HEK293 (cell line): ENCODE results near the gene CASK.

ENCODE experiments used
- BCL11B ChIP-seq: fragments of 450-650 bp; formaldehyde crosslinking; IDR thresholded peaks from 2 replicates; pipeline ENCODE4 v1.5.1; 2016; ENCODE audit warnings: low read depth, missing biosample characterization, missing genetic modification characterization
- EGR2 ChIP-seq: fragments of 450-650 bp; formaldehyde crosslinking; IDR thresholded peaks from 2 replicates; pipeline ENCODE4 v1.5.1; 2016; ENCODE audit warnings: low read depth, missing biosample characterization, missing genetic modification characterization
- SETDB1 ChIP-seq: IDR thresholded peaks from one replicate; pipeline ENCODE4 v1.6.1; 2017; ENCODE audit warnings: mild to moderate bottlenecking, low read length, moderate library complexity, mixed read lengths; ENCODE audit not compliant: insufficient read length
- YY1 ChIP-seq: fragments of 450-650 bp; formaldehyde crosslinking; IDR thresholded peaks from 2 replicates; pipeline ENCODE4 v1.5.1; 2018; ENCODE audit warnings: missing biosample characterization, missing genetic modification characterization
- ZBTB17 ChIP-seq: fragments of 450-650 bp; formaldehyde crosslinking; IDR thresholded peaks from 2 replicates; pipeline ENCODE4 v1.5.1; 2016; ENCODE audit warnings: missing biosample characterization, missing genetic modification characterization
- ZNF132 ChIP-seq: fragments of 450-650 bp; formaldehyde crosslinking; IDR thresholded peaks from 2 replicates; pipeline ENCODE4 v1.5.1; 2017; ENCODE audit warnings: missing biosample characterization, missing genetic modification characterization, borderline replicate concordance
- ZNF747 ChIP-seq: fragments of 450-650 bp; formaldehyde crosslinking; IDR thresholded peaks from 2 replicates; pipeline ENCODE4 v1.5.1; 2016; ENCODE audit warnings: missing biosample characterization, missing genetic modification characterization
- TF ChIP-seq, protein P1 (sequence below): fragments of 450-650 bp; formaldehyde crosslinking; IDR thresholded peaks from 2 replicates; pipeline ENCODE4 v1.5.1; 2016; ENCODE audit warnings: missing biosample characterization, missing genetic modification characterization
- TF ChIP-seq, protein P2 (sequence below): fragments of 450-650 bp; formaldehyde crosslinking; IDR thresholded peaks from 2 replicates; pipeline ENCODE4 v1.5.1; 2016; ENCODE audit warnings: missing biosample characterization, missing genetic modification characterization
- TF ChIP-seq, protein P3 (sequence below): IDR thresholded peaks from 2 replicates; pipeline ENCODE4 v1.6.1; 2011; ENCODE audit warnings: mild to moderate bottlenecking, low read depth, low read length, borderline replicate concordance
- TF ChIP-seq, protein P4 (sequence below): fragments of 450-650 bp; formaldehyde crosslinking; IDR thresholded peaks from 2 replicates; pipeline ENCODE4 v1.5.1; 2016; ENCODE audit warnings: missing biosample characterization, missing genetic modification characterization
- TF ChIP-seq, protein P5 (sequence below): fragments of 450-650 bp; formaldehyde crosslinking; IDR thresholded peaks from 2 replicates; pipeline ENCODE4 v1.5.1; 2016; ENCODE audit warnings: missing biosample characterization, missing genetic modification characterization, borderline replicate concordance
- TF ChIP-seq, protein P6 (sequence below): fragments of 450-650 bp; formaldehyde crosslinking; IDR thresholded peaks from 2 replicates; pipeline ENCODE4 v1.5.1; 2016; ENCODE audit warnings: missing biosample characterization, missing genetic modification characterization

DNA sequence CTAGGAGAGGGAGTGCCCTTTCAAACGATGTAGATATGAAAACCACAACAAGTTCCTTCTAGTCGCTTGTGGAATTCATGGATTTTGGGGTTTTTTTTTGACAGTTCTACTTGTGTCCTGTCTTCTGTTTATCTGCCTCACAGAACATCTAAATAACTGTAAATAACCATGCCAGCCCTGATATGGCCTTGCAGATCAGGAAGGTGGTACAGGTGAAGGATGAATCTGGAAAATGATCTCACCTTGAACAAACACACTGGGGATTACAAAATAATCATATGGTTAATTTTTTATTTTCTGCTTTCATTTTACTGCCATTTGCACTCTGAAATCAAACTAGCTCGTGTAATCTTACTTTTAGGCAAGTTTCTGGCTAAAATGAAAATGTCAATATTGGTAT lies 162.2 kb downstream of the CASK start:
- TF ChIP-seq, protein P1, sequence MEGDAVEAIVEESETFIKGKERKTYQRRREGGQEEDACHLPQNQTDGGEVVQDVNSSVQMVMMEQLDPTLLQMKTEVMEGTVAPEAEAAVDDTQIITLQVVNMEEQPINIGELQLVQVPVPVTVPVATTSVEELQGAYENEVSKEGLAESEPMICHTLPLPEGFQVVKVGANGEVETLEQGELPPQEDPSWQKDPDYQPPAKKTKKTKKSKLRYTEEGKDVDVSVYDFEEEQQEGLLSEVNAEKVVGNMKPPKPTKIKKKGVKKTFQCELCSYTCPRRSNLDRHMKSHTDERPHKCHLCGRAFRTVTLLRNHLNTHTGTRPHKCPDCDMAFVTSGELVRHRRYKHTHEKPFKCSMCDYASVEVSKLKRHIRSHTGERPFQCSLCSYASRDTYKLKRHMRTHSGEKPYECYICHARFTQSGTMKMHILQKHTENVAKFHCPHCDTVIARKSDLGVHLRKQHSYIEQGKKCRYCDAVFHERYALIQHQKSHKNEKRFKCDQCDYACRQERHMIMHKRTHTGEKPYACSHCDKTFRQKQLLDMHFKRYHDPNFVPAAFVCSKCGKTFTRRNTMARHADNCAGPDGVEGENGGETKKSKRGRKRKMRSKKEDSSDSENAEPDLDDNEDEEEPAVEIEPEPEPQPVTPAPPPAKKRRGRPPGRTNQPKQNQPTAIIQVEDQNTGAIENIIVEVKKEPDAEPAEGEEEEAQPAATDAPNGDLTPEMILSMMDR (tag by site-specific recombination) = no peak
- TF ChIP-seq, protein P2, sequence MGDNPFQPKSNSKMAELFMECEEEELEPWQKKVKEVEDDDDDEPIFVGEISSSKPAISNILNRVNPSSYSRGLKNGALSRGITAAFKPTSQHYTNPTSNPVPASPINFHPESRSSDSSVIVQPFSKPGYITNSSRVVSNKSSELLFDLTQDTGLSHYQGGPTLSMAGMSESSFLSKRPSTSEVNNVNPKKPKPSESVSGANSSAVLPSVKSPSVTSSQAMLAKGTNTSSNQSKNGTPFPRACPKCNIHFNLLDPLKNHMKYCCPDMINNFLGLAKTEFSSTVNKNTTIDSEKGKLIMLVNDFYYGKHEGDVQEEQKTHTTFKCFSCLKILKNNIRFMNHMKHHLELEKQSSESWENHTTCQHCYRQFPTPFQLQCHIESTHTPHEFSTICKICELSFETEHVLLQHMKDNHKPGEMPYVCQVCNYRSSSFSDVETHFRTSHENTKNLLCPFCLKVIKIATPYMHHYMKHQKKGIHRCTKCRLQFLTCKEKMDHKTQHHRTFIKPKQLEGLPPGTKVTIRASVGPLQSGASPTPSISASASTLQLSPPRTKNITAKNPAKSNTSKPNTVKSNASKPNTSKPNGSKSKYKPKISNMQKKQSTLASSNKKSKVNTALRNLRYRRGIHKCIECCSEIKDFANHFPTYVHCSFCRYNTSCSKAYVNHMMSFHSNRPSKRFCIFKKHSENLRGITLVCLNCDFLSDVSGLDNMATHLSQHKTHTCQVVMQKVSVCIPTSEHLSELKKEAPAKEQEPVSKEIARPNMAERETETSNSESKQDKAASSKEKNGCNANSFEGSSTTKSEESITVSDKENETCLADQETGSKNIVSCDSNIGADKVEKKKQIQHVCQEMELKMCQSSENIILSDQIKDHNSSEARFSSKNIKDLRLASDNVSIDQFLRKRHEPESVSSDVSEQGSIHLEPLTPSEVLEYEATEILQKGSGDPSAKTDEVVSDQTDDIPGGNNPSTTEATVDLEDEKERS = no peak
- TF ChIP-seq, protein P3, sequence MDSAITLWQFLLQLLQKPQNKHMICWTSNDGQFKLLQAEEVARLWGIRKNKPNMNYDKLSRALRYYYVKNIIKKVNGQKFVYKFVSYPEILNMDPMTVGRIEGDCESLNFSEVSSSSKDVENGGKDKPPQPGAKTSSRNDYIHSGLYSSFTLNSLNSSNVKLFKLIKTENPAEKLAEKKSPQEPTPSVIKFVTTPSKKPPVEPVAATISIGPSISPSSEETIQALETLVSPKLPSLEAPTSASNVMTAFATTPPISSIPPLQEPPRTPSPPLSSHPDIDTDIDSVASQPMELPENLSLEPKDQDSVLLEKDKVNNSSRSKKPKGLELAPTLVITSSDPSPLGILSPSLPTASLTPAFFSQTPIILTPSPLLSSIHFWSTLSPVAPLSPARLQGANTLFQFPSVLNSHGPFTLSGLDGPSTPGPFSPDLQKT = no peak
- no peak for TF ChIP-seq BCL11B (tag by site-specific recombination)
- TF ChIP-seq ZNF132 = no peak
- no peak for TF ChIP-seq ZBTB17
- no peak for TF ChIP-seq SETDB1
- TF ChIP-seq, protein P4, sequence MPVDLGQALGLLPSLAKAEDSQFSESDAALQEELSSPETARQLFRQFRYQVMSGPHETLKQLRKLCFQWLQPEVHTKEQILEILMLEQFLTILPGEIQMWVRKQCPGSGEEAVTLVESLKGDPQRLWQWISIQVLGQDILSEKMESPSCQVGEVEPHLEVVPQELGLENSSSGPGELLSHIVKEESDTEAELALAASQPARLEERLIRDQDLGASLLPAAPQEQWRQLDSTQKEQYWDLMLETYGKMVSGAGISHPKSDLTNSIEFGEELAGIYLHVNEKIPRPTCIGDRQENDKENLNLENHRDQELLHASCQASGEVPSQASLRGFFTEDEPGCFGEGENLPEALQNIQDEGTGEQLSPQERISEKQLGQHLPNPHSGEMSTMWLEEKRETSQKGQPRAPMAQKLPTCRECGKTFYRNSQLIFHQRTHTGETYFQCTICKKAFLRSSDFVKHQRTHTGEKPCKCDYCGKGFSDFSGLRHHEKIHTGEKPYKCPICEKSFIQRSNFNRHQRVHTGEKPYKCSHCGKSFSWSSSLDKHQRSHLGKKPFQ (tag by site-specific recombination) = no peak
- TF ChIP-seq, protein P5, sequence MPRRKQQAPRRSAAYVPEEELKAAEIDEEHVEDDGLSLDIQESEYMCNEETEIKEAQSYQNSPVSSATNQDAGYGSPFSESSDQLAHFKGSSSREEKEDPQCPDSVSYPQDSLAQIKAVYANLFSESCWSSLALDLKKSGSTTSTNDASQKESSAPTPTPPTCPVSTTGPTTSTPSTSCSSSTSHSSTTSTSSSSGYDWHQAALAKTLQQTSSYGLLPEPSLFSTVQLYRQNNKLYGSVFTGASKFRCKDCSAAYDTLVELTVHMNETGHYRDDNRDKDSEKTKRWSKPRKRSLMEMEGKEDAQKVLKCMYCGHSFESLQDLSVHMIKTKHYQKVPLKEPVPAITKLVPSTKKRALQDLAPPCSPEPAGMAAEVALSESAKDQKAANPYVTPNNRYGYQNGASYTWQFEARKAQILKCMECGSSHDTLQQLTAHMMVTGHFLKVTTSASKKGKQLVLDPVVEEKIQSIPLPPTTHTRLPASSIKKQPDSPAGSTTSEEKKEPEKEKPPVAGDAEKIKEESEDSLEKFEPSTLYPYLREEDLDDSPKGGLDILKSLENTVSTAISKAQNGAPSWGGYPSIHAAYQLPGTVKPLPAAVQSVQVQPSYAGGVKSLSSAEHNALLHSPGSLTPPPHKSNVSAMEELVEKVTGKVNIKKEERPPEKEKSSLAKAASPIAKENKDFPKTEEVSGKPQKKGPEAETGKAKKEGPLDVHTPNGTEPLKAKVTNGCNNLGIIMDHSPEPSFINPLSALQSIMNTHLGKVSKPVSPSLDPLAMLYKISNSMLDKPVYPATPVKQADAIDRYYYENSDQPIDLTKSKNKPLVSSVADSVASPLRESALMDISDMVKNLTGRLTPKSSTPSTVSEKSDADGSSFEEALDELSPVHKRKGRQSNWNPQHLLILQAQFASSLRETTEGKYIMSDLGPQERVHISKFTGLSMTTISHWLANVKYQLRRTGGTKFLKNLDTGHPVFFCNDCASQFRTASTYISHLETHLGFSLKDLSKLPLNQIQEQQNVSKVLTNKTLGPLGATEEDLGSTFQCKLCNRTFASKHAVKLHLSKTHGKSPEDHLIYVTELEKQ (tag by site-specific recombination) = no peak
- no peak for TF ChIP-seq YY1 (tag by site-specific recombination)
- TF ChIP-seq, protein P6, sequence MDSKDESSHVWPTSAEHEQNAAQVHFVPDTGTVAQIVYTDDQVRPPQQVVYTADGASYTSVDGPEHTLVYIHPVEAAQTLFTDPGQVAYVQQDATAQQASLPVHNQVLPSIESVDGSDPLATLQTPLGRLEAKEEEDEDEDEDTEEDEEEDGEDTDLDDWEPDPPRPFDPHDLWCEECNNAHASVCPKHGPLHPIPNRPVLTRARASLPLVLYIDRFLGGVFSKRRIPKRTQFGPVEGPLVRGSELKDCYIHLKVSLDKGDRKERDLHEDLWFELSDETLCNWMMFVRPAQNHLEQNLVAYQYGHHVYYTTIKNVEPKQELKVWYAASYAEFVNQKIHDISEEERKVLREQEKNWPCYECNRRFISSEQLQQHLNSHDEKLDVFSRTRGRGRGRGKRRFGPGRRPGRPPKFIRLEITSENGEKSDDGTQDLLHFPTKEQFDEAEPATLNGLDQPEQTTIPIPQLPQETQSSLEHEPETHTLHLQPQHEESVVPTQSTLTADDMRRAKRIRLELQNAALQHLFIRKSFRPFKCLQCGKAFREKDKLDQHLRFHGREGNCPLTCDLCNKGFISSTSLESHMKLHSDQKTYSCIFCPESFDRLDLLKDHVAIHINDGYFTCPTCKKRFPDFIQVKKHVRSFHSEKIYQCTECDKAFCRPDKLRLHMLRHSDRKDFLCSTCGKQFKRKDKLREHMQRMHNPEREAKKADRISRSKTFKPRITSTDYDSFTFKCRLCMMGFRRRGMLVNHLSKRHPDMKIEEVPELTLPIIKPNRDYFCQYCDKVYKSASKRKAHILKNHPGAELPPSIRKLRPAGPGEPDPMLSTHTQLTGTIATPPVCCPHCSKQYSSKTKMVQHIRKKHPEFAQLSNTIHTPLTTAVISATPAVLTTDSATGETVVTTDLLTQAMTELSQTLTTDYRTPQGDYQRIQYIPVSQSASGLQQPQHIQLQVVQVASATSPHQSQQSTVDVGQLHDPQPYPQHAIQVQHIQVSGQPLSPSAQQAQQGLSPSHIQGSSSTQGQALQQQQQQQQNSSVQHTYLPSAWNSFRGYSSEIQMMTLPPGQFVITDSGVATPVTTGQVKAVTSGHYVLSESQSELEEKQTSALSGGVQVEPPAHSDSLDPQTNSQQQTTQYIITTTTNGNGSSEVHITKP = no peak
- no peak for TF ChIP-seq EGR2 (tag by site-specific recombination)
- no peak for TF ChIP-seq ZNF747
